Caki2 (cell line): ENCODE measurements around the gene ZNF845. TPM values are rescaled to one million over a fixed set of nuclear protein-coding genes. Genes with fewer than 3 reads are reported as not detected.
"Not testable (repeated sequence)": the region's sequence is repeated elsewhere in the genome, so short reads cannot be mapped to it uniquely, and the experiment has no call there.

ENCODE experiments used
- DNase-seq: peaks from one replicate; pipeline ENCODE4 v3.0.0-alpha.2; 2015; ENCODE audit warnings: low read depth
- in situ Hi-C: cut with HindIII; loops from 2 replicates; pipeline ENCODE4 v1.10.0; 2016; ENCODE audit warnings: low sequenced_read_pairs, low pct_unique_long_range_greater_than_20kb, mixed read lengths
- total RNA-seq: library from RNA; depleted of rRNA; stranded (reverse); fragments of >200 nt; shearing (Covaris generic); gene quantifications from 2 replicates; pipeline ENCODE4 v1.2.3, GENCODE V29; 2014; ENCODE audit warnings: low replicate concordance; rRNA removed

Gene ZNF845
- total RNA-seq, 1 experiment from 2014 or later: 8.2 TPM

- in situ Hi-C loops: no loop called here
- no peak for DNase-seq
These were observed 32.4 kb downstream of the ZNF845 start for GRCh38 chr19:53365899-53366493.

- DNase-seq: no peak
- in situ Hi-C loops: no loop called here
These were observed 38.6 kb downstream of the ZNF845 start for GRCh38 chr19:53372196-53372595.

- DNase-seq: no peak
- in situ Hi-C loops: no loop called here
These were observed 40.7 kb downstream of the ZNF845 start for GRCh38 chr19:53374288-53374687.

- no peak for DNase-seq
- in situ Hi-C loops: no loop called here
These were observed 41.2 kb downstream of the ZNF845 start for GRCh38 chr19:53374743-53375142.

- DNase-seq: no peak
- in situ Hi-C loops: no loop called here
These were observed 47.8 kb downstream of the ZNF845 start for GRCh38 chr19:53381376-53381775.

- in situ Hi-C loops: no loop called here
- DNase-seq: no peak
These were observed 54.6 kb downstream of the ZNF845 start for GRCh38 chr19:53388168-53388567.

- in situ Hi-C loops: no loop called here
These were observed 55.4 kb downstream of the ZNF845 start for GRCh38 chr19:53388904-53389303.

GRCh38 chr19:53389571-53389970, 56.0 kb downstream of the ZNF845 start:
- DNase-seq: no peak
- in situ Hi-C loops: no loop called here

More at GRCh38 chr19:53388904-53389303, 55.4 kb downstream of the ZNF845 start:
- no peak for DNase-seq

- no peak for DNase-seq
- in situ Hi-C loops: no loop called here
These were observed 56.4 kb downstream of the ZNF845 start for GRCh38 chr19:53389978-53390377.

- DNase-seq: no peak
- in situ Hi-C loops: no loop called here
These were observed 61.0 kb downstream of the ZNF845 start for GRCh38 chr19:53394522-53394973.

GRCh38 chr19:53394974-53395839, 61.7 kb downstream of the ZNF845 start, which contains the start of gene ZNF765:
Gene ZNF765 (plus strand): TSS chr19:53395149. CDS start chr19:53398016, 2,867 bp downstream.
- in situ Hi-C loops: no loop called here
- peak; percentile 78 for DNase-seq

GRCh38 chr19:53395840-53396524, 62.4 kb downstream of the ZNF845 start:
- in situ Hi-C loops: not testable (repeated sequence)
- DNase-seq: peak; percentile 15

GRCh38 chr19:53396525-53396868, 62.9 kb downstream of the ZNF845 start:
- DNase-seq: no peak
- in situ Hi-C loops: no loop called here

- in situ Hi-C loops, DNase-seq: not testable (repeated sequence)
These were observed 64.4 kb downstream of the ZNF845 start for GRCh38 chr19:53397918-53398317.

Other genes with a start within 250 kb of the ZNF845 start
- gene ZNF160, start 230.3 kb upstream of the ZNF845 start, total RNA-seq: 12.3 and 22.3 TPM in 2 replicates
- gene ZNF415, start 200.8 kb upstream of the ZNF845 start, total RNA-seq: not detected in 2 replicates
- gene ZNF347, start 174.7 kb upstream of the ZNF845 start, total RNA-seq: 0.54 and 5.2 TPM in 2 replicates
- not detected in 2 replicates for gene ZNF665, start 140.4 kb upstream of the ZNF845 start, total RNA-seq
- gene ZNF677, start 78.9 kb upstream of the ZNF845 start, total RNA-seq: not detected in 2 replicates
- not detected in 2 replicates for gene VN1R2, start 75.5 kb upstream of the ZNF845 start, total RNA-seq
- not detected in 2 replicates for gene VN1R4, start 66.0 kb upstream of the ZNF845 start, total RNA-seq
- 3.0 and 3.7 TPM in 2 replicates for gene ZNF525, start 32.0 kb downstream of the ZNF845 start, total RNA-seq
- 7.4 and 10.2 TPM in 2 replicates for gene ZNF765, start 61.4 kb downstream of the ZNF845 start, total RNA-seq
- 6.8 and 9.9 TPM in 2 replicates for gene ZNF761, start 98.2 kb downstream of the ZNF845 start, total RNA-seq
- gene ZNF813, start 134.0 kb downstream of the ZNF845 start, total RNA-seq: not detected in 2 replicates
- gene ZNF331, start 204.4 kb downstream of the ZNF845 start, total RNA-seq: 2.2 and 13.8 TPM in 2 replicates